Endodermal cell (in vitro differentiated cells): ENCODE results near the gene DQX1. TPM values are rescaled to one million over a fixed set of nuclear protein-coding genes. Genes with fewer than 3 reads are reported as not detected.

Source experiments
- DNase-seq: peaks from one replicate; pipeline ENCODE4 v3.0.0-alpha.2; 2017
- H3K27ac ChIP-seq: 2 replicates; pipeline ENCODE4 v1.5.1; 2013; ENCODE audit warnings: mild to moderate bottlenecking, low read depth, low read length, moderate library complexity
- H3K27me3 ChIP-seq: 2 replicates; pipeline ENCODE4 v1.6.1; 2013; ENCODE audit warnings: mild to moderate bottlenecking, low read length, moderate library complexity; ENCODE audit not compliant: insufficient read depth, control insufficient read depth, poor library complexity, severe bottlenecking
- H3K36me3 ChIP-seq: 2 replicates; pipeline ENCODE4 v1.7.0; 2013; ENCODE audit warnings: mild to moderate bottlenecking, low read length, moderate library complexity; ENCODE audit not compliant: control insufficient read depth, insufficient read depth
- H3K4me1 ChIP-seq: one replicate; pipeline ENCODE4 v1.7.0; 2013; ENCODE audit warnings: low read length; ENCODE audit not compliant: control insufficient read depth, insufficient read depth
- H3K4me3 ChIP-seq: 2 replicates; pipeline ENCODE4 v1.5.1; 2013; ENCODE audit warnings: mild to moderate bottlenecking, low read length, moderate library complexity
- H3K9ac ChIP-seq: 2 replicates; pipeline ENCODE4 v1.6.1; 2013; ENCODE audit warnings: mild to moderate bottlenecking, low read length, moderate library complexity; ENCODE audit not compliant: poor library complexity, severe bottlenecking; ENCODE audit errors: extremely low read depth
- H3K9me3 ChIP-seq: 2 replicates; pipeline ENCODE4 v1.6.1; 2013; ENCODE audit warnings: mild to moderate bottlenecking, low read length, moderate library complexity; ENCODE audit not compliant: control insufficient read depth
- H3K27ac Mint-ChIP-seq: 2 replicates; pipeline ENCODE4 v1.8.0; 2020; ENCODE audit warnings: mixed read lengths
- H3K27me3 Mint-ChIP-seq: 2 replicates; pipeline ENCODE4 v1.8.0; 2021; ENCODE audit warnings: mild to moderate bottlenecking, mixed read lengths; ENCODE audit not compliant: insufficient read depth
- H3K36me3 Mint-ChIP-seq: 2 replicates; pipeline ENCODE4 v1.8.0; 2020; ENCODE audit warnings: low read depth, mixed read lengths
- H3K4me1 Mint-ChIP-seq: 2 replicates; pipeline ENCODE4 v1.8.0; 2020; ENCODE audit warnings: mixed read lengths
- H3K4me3 Mint-ChIP-seq: 2 replicates; pipeline ENCODE4 v1.8.0; 2020; ENCODE audit warnings: mild to moderate bottlenecking, moderate library complexity, mixed read lengths
- H3K9me3 Mint-ChIP-seq: 2 replicates; pipeline ENCODE4 v1.8.0; 2020; ENCODE audit warnings: mild to moderate bottlenecking, mixed read lengths
- CTCF ChIP-seq: fragments of 200-600 bp; sonication (generic); conservative IDR thresholded peaks from 2 replicates; pipeline ENCODE4 v1.5.0; 2021; ENCODE audit warnings: antibody characterized with exemption, mild to moderate bottlenecking
- WGBS, 2 experiments: methylation state at CpG; one replicate each; pipeline versions ENCODE4 v1.1.5 to v1.1.7; 2013; ENCODE audit warnings: missing lambda C conversion rate in 2 of 2, mixed read lengths in 1 of 2; ENCODE audit not compliant: insufficient coverage in 1 of 2, insufficient read length in 1 of 2; 5-methylcytosine and 5-hydroxymethylcytosine counted together
- total RNA-seq, 2 donors: library from RNA; stranded (reverse); fragmentation: NEBNext Ultra II Directional in 1 of 2; extraction: Animal tissue kit (Norgen Biotek cat#: 25700) in 1 of 2; gene quantifications; 2 replicates in 1 of 2; 3 replicates in 1 of 2; pipeline ENCODE4 v1.2.1, GENCODE V29; 2021

The DQX1 gene
- total RNA-seq, 2 donors from 2014 or later = 0.93 to 1.1 TPM

GRCh38 chr2:74556159-74556558, 30.1 kb upstream of the DQX1 start:
- Mint-ChIP-seq H3K27ac (no peak overlapping the region), H3K4me3 (peak overlapping the region; percentile 88)
- WGBS, 2 experiments = 82 to 90% methylated on average over 8 to 14 of the region's 14 CpGs

GRCh38 chr2:74555610-74556103, 29.6 kb upstream of the DQX1 start:
- WGBS, 2 experiments = 72 to 77% methylated on average over 12 to 17 of the region's 17 CpGs
- Histone ChIP-seq H3K9me3 (no peaks in the 10 kb centered on the region), H3K9ac (no peak overlapping the region), H3K4me1 (no peaks in the 10 kb centered on the region), H3K27ac (no peak overlapping the region), H3K36me3 (no peaks in the 10 kb centered on the region), H3K4me3 (peak overlapping the region; percentile 96), H3K27me3 (peaks cover 59% of the 10 kb centered on the region)
- Mint-ChIP-seq H3K4me3 (peak overlapping the region; percentile 88), H3K27me3 (peaks cover 71% of the 10 kb centered on the region), H3K4me1 (peaks cover 14% of the 10 kb centered on the region), H3K27ac (no peak overlapping the region), H3K36me3 (peaks cover 6% of the 10 kb centered on the region), H3K9me3 (no peaks in the 10 kb centered on the region)
- peak; percentile 58 for DNase-seq
- no peak for TF ChIP-seq CTCF

More at GRCh38 chr2:74556159-74556558, 30.1 kb upstream of the DQX1 start:
- Mint-ChIP-seq H3K27me3 (peaks cover 67% of the 10 kb centered on the region), H3K36me3 (peaks cover 6% of the 10 kb centered on the region), H3K4me1 (peaks cover 15% of the 10 kb centered on the region), H3K9me3 (no peaks in the 10 kb centered on the region)
- peaks cover 54% of the 10 kb centered on the region for H3K27me3 ChIP-seq
- H3K9me3 ChIP-seq = no peaks in the 10 kb centered on the region
- no peak for TF ChIP-seq CTCF
- H3K4me1 ChIP-seq = no peaks in the 10 kb centered on the region
- H3K4me3 ChIP-seq = no peak overlapping the region
- no peak overlapping the region for H3K9ac ChIP-seq
- DNase-seq = no peak
- H3K27ac ChIP-seq = no peak overlapping the region
- no peaks in the 10 kb centered on the region for H3K36me3 ChIP-seq

GRCh38 chr2:74554820-74555531, 28.9 kb upstream of the DQX1 start:
- H3K9me3 Mint-ChIP-seq = no peaks in the 10 kb centered on the region
- WGBS, 2 experiments = 2 to 3% methylated on average over 22 to 58 of the region's 58 CpGs
- H3K27ac Mint-ChIP-seq = peak overlapping the region; percentile 92

More at GRCh38 chr2:74554820-74555531, 28.9 kb upstream of the DQX1 start:
- Histone ChIP-seq H3K9me3 (no peaks in the 10 kb centered on the region), H3K9ac (peak overlapping the region; percentile 60), H3K36me3 (no peaks in the 10 kb centered on the region), H3K27ac (no peak overlapping the region), H3K4me3 (peak overlapping the region; percentile 96), H3K27me3 (peaks cover 66% of the 10 kb centered on the region), H3K4me1 (no peaks in the 10 kb centered on the region)
- peak; percentile 85 for DNase-seq
- Mint-ChIP-seq H3K4me3 (peak overlapping the region; percentile 88), H3K27me3 (peaks cover 71% of the 10 kb centered on the region), H3K4me1 (peaks cover 7% of the 10 kb centered on the region), H3K36me3 (peaks cover 6% of the 10 kb centered on the region)
- TF ChIP-seq CTCF = peak; percentile 28
